Right cardiac atrium (tissue), 5 donors: ENCODE data around the gene HUS1. TPM values are rescaled to one million over a fixed set of nuclear protein-coding genes. Genes with fewer than 3 reads are reported as not detected.

Source experiments
- ATAC-seq, 2 donors: fragments of 200-7000 bp; cut with Tn5 transposase; one replicate each; pipeline versions ENCODE4 v1.8.0 to v1.9.1; 2020; ENCODE audit warnings: moderate library complexity in 2 of 2, mild to moderate bottlenecking in 1 of 2
- DNase-seq, 3 donors: peaks; one replicate each; pipeline ENCODE4 v3.0.0-alpha.2; 2020
- H3K27ac ChIP-seq: one replicate; pipeline ENCODE4 v1.5.1; 2013; ENCODE audit warnings: mild to moderate bottlenecking, low read length, control low read depth, moderate library complexity
- H3K27me3 ChIP-seq: one replicate; pipeline ENCODE4 v1.6.1; 2013; ENCODE audit not compliant: control insufficient read depth, insufficient read depth
- H3K4me1 ChIP-seq: one replicate; pipeline ENCODE4 v1.6.1; 2013; ENCODE audit warnings: low read length; ENCODE audit not compliant: control insufficient read depth, insufficient read depth
- H3K4me3 ChIP-seq: one replicate; pipeline ENCODE4 v1.5.1; 2013; ENCODE audit warnings: low read length, control low read depth
- H3K9me3 ChIP-seq: one replicate; pipeline ENCODE4 v1.6.1; 2013; ENCODE audit warnings: low read length; ENCODE audit not compliant: control insufficient read depth
- WGBS: extraction: QIAGEN DNeasy Blood & Tissue Kit; methylation state at CpG from one replicate; pipeline ENCODE4 v1.1.7; 2013; 5-methylcytosine and 5-hydroxymethylcytosine counted together
- intact Hi-C, 4 donors: fragments of 100-400 bp; cut with DNase I; formaldehyde crosslinking; loops; one replicate each; pipeline versions ENCODE4 v1.11.0 to v1.14.0; 2022 to 2023
- long read RNA-seq, 4 donors: library from polyadenylated mRNA; unstranded; transcript quantifications; one replicate each; pipeline ENCODE4 v2.0.0, GENCODE V29; 2020 to 2021
- polyA plus RNA-seq: library from polyadenylated mRNA; stranded (reverse); fragments of 200-250 nt; gene quantifications from one replicate; pipeline ENCODE4 v1.2.3, GENCODE V29; 2013
- total RNA-seq, 4 donors: library from RNA; stranded (reverse); fragmentation: NEBNext Ultra II Directional; extraction: Animal tissue kit (Norgen Biotek cat#: 25700); gene quantifications; one replicate each; pipeline ENCODE4 v1.2.1, GENCODE V29; 2021
- donor health status: healthy with polysubstance abuse.
- donor health status: DM: no; HTN: yes; CAD: no.
- donor health status: DM: no; HTN: no; CAD: no.
- donor health status: DM: no; HTN: yes; CAD: no; lungs with severe emphysema.
- donor health status: DM: yes; HTN: yes; CAD: no.

The HUS1 gene
- total RNA-seq (10 to 100 TPM; 21.9 to 25.7 (median 24.3) TPM), polyA plus RNA-seq (13.2 TPM)
- long read RNA-seq, donor 1, partial matches to known transcripts: 2 of 28 reads
- long read RNA-seq, donor 1, other reads (novel, unspliced or antisense): 18 of 28 reads
- long read RNA-seq, donor 2, partial matches to known transcripts: 0 of 12 reads
- long read RNA-seq, donor 2, other reads (novel, unspliced or antisense): 10 of 12 reads
- long read RNA-seq, donor 3, transcript HUS1-201 (8 exons, 2,935 nt): major isoform, 8 of 44 reads
- long read RNA-seq, donor 3, partial matches to known transcripts: 1 of 44 reads
- long read RNA-seq, donor 3, other reads (novel, unspliced or antisense): 30 of 44 reads
- long read RNA-seq, donor 4, partial matches to known transcripts: 0 of 7 reads
- long read RNA-seq, donor 4, other reads (novel, unspliced or antisense): 3 of 7 reads

- intact Hi-C loops: no loop called here
- Histone ChIP-seq H3K27ac (peak within 1 kb of the TSS; percentile 92), H3K9me3 (no peaks in the 10 kb centered on the region), H3K27me3 (no peaks in the 10 kb centered on the region), H3K4me1 (no peaks in the 10 kb centered on the region), H3K4me3 (peak within 1 kb of the TSS; percentile 83)
- 1% methylated on average over 62 of the region's 62 CpGs for WGBS
- ATAC-seq: peak; percentile 99 to 100
- peak; percentile 95 to 97 (median 97) for DNase-seq
Observed at GRCh38 chr7:47979145-47979831, at the start of gene HUS1. Gene HUS1, minus strand, starts transcription at chr7:47979615. Its CDS starts 96 bp downstream, at chr7:47979519.

- Histone ChIP-seq H3K4me1 (no peaks in the 10 kb centered on the region), H3K4me3 (no peak within 1 kb of the TSS), H3K9me3 (no peaks in the 10 kb centered on the region), H3K27ac (no peak within 1 kb of the TSS), H3K27me3 (peaks cover 5% of the 10 kb centered on the region)
- ATAC-seq (no peak), DNase-seq (no peak)
- intact Hi-C loops: no loop called here
- WGBS: 87% methylated on average over 6 of the region's 6 CpGs
Observed at GRCh38 chr7:48028938-48029337, 49.5 kb upstream of the HUS1 start, which contains the start of gene SUN3. Gene SUN3, minus strand, starts transcription at chr7:48029107. Its CDS starts 169 bp downstream, at chr7:48028938.

- intact Hi-C loops: no loop called here
- H3K9me3 ChIP-seq: no peaks in the 10 kb centered on the region
- H3K4me1 ChIP-seq: no peaks in the 10 kb centered on the region
- H3K27ac ChIP-seq: no peak overlapping the region
- ATAC-seq (no peak), DNase-seq (no peak)
- no peak overlapping the region for H3K4me3 ChIP-seq
- H3K27me3 ChIP-seq: peaks cover 5% of the 10 kb centered on the region
- WGBS: 64% methylated on average over 5 of the region's 5 CpGs
Observed at GRCh38 chr7:48025624-48026023, 46.2 kb upstream of the HUS1 start.

- H3K4me1 ChIP-seq: no peaks in the 10 kb centered on the region
- H3K27ac ChIP-seq: no peak overlapping the region
- intact Hi-C loops: no loop called here
- DNase-seq (no peak), ATAC-seq (no peak)
- no peaks in the 10 kb centered on the region for H3K27me3 ChIP-seq
- 95% methylated on average over 4 of the region's 4 CpGs for WGBS
- H3K9me3 ChIP-seq: no peaks in the 10 kb centered on the region
- H3K4me3 ChIP-seq: no peak overlapping the region
Observed at GRCh38 chr7:48017674-48018073, 38.3 kb upstream of the HUS1 start.

GRCh38 chr7:48016641-48017040, 37.2 kb upstream of the HUS1 start:
- no peak for DNase-seq
- intact Hi-C loops: no loop called here
- no peak overlapping the region for H3K4me3 ChIP-seq
- no peak overlapping the region for H3K27ac ChIP-seq
- ATAC-seq: no peak
- no peaks in the 10 kb centered on the region for H3K4me1 ChIP-seq
- H3K27me3 ChIP-seq: no peaks in the 10 kb centered on the region
- H3K9me3 ChIP-seq: no peaks in the 10 kb centered on the region

- WGBS: 67% methylated on average over 3 of the region's 3 CpGs
- H3K4me3 ChIP-seq: no peak overlapping the region
- H3K4me1 ChIP-seq: no peaks in the 10 kb centered on the region
- no peaks in the 10 kb centered on the region for H3K9me3 ChIP-seq
- H3K27me3 ChIP-seq: no peaks in the 10 kb centered on the region
- ATAC-seq (no peak), DNase-seq (no peak)
- H3K27ac ChIP-seq: no peak overlapping the region
- intact Hi-C loops: no loop called here
Observed at GRCh38 chr7:48011951-48012350, 32.5 kb upstream of the HUS1 start.

GRCh38 chr7:48011323-48011722, 31.9 kb upstream of the HUS1 start:
- H3K27ac ChIP-seq: no peak overlapping the region
- ATAC-seq (no peak), DNase-seq (no peak)
- intact Hi-C loops: no loop called here
- WGBS: 23% methylated on average over 2 of the region's 2 CpGs
- H3K4me1 ChIP-seq: no peaks in the 10 kb centered on the region
- H3K27me3 ChIP-seq: no peaks in the 10 kb centered on the region
- H3K4me3 ChIP-seq: no peak overlapping the region
- no peaks in the 10 kb centered on the region for H3K9me3 ChIP-seq

GRCh38 chr7:48009954-48010353, 30.5 kb upstream of the HUS1 start:
- H3K4me3 ChIP-seq: no peak overlapping the region
- intact Hi-C loops: no loop called here

GRCh38 chr7:48009257-48009656, 29.8 kb upstream of the HUS1 start:
- no peak for ATAC-seq
- intact Hi-C loops: no loop called here
- 87% methylated on average over 4 of the region's 4 CpGs for WGBS
- no peak overlapping the region for H3K27ac ChIP-seq
- no peak for DNase-seq
- no peaks in the 10 kb centered on the region for H3K4me1 ChIP-seq
- H3K4me3 ChIP-seq: no peak overlapping the region
- no peaks in the 10 kb centered on the region for H3K9me3 ChIP-seq
- H3K27me3 ChIP-seq: no peaks in the 10 kb centered on the region

More at GRCh38 chr7:48009954-48010353, 30.5 kb upstream of the HUS1 start:
- no peak overlapping the region for H3K27ac ChIP-seq
- no peaks in the 10 kb centered on the region for H3K4me1 ChIP-seq
- no peaks in the 10 kb centered on the region for H3K9me3 ChIP-seq
- 91% methylated on average over 4 of the region's 4 CpGs for WGBS
- ATAC-seq: no peak
- no peak for DNase-seq
- no peaks in the 10 kb centered on the region for H3K27me3 ChIP-seq

GRCh38 chr7:48006866-48007265, 27.5 kb upstream of the HUS1 start:
- no peak overlapping the region for H3K27ac ChIP-seq
- no peaks in the 10 kb centered on the region for H3K27me3 ChIP-seq
- H3K4me3 ChIP-seq: no peak overlapping the region
- no peaks in the 10 kb centered on the region for H3K9me3 ChIP-seq
- ATAC-seq (no peak), DNase-seq (no peak)
- intact Hi-C loops: no loop called here
- no peaks in the 10 kb centered on the region for H3K4me1 ChIP-seq
- 86% methylated on average over 6 of the region's 6 CpGs for WGBS

- Histone ChIP-seq H3K4me3 (no peak overlapping the region), H3K4me1 (no peaks in the 10 kb centered on the region), H3K9me3 (no peaks in the 10 kb centered on the region), H3K27me3 (no peaks in the 10 kb centered on the region), H3K27ac (no peak overlapping the region)
- WGBS: 35% methylated on average over 5 of the region's 5 CpGs
- no peak for ATAC-seq
- DNase-seq: no peak
- intact Hi-C loops: no loop called here
Observed at GRCh38 chr7:48004638-48005037, 25.2 kb upstream of the HUS1 start.
